HG03432 (cell line): ENCODE measurements around the gene CDC23.
"Not testable (repeated sequence)": the region's sequence is repeated elsewhere in the genome, so short reads cannot be mapped to it uniquely, and the experiment has no call there.

Experiments
- ATAC-seq: cut with Tn5 transposase; IDR thresholded peaks from one replicate; pipeline ENCODE4 v1.9.1; 2021; ENCODE audit warnings: mild to moderate bottlenecking, moderate library complexity; ENCODE audit not compliant: unreplicated experiment

Gene CDC23

DNA sequence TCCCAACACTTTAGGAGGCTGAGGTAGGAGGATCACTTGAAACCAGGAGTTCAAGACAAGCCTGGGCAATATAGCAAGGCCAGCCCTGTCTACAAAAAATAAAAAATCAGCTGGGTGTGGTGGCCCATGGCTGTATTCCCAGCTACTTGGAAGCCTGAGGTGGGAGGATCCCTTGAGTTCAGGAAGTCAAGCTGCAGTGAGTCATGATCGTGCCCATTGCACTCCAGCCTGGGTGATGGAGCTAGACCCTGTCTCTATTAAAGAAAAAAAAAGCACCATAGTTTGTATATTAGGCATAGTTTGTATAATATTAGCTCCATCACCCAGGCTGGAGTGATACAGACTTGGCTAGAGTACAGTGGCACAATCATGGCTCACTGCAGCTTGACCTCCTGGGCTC, 64.3 kb downstream of the CDC23 start:
- ATAC-seq = no peak

DNA sequence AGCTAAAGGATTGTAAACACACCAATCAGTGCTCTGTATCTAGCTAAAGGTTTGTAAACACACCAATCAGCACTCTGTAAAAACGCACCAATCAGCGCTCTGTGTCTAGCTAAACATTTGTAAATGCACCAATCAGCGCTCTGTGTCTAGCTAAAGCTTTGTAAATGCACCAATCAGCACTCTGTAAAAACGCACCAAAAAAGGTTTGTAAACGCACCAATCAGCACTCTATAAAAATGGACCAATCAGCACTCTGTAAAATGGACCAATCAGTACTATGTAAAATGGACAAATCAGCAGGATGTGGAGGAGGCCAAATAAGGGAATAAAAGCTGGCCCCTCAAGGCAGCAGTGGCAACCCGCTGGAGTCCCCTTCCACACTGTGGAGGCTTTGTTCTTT, 69.5 kb downstream of the CDC23 start:
- ATAC-seq = not testable (repeated sequence)

DNA sequence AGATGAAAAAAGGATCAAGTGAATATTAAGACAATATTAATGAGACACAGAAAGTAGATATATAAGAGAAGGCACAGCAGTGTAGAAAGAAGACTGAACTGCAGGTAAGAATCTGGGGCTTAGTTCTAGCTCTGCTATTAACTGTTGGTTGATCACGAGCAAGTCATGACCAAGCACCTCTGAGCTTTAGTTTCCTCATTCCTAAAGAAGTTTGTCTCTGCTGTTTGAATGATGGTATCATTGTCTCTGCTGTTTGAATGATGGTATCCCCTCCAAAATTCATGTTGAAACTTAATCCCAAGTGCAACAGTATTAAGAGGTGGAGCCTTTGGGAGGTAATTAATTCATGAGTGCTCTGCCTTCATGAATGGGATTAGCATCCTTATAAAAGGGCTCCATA, 71.4 kb downstream of the CDC23 start:
- ATAC-seq = no peak

DNA sequence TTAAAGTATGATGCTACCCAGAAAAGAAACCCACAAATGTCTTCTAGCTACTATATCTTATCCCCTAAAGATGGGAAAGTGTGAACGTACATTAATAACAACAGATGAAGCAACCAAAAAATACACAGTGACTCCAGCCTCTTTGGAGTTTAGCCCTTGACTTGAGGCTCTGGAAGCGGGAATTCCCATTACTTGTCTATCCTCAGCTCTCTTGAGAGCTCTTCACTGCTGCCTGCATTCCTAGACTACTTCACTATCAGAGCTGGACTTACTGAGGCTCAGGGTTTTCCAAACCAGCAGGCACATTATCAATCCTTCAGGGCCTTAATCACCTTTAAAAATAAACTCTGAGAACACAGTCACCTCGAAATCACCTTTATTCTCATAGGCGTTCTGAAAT, 72.9 kb downstream of the CDC23 start:
- no peak for ATAC-seq

DNA sequence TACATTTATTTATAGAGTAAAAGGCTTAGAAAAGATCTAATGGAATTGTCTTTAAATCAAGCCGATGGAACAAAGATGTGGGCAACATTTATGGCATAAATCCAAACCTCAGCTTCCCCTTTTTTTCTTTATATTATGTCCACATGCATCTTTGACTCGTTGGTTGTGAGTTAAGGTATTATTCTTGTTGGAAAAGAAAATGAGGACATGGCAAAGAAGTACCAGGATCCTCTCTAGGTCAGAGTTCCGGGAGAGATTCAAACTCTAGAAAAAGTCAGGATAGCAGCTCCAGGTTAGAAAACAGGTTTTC, 73.4 kb downstream of the CDC23 start:
- ATAC-seq = no peak

DNA sequence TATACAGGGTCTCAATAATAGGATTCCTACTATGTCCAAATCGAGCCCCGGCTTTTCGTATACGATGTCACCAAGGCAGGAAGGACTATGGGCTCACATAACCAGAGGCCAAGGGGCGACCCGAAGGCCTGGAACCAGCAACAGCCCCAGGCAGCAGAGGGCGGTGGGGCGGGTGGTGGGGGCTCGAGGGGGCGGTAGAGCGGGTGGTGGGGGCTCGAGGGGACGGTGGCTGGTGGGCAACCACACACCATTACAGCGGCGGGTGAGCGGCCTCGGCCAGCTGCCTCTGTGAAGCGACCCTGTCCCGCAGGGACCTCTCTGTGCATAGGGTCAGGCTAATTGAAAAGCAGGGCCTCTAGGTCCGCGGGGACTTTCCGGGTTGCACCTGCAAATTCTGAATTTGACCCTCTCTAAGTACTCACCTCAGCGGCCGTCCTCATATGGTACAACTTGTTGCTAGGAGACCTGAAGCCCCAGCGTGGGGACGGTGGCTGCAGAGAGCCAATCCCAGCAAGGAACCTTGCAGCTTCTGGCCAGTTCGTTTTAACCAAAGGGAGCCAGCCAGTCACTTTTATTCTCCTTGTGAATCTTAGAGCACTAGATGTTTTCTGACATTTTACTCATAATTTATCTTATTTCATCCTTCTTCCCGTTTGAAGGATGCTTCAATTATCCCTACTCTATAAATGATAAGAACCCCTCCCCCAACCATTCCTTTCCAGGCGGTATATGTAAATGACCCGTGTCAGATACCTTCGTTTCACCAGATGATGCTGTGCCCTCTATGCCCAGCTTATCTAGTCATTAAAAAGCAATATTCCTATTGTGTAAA, 74.0 kb downstream of the CDC23 start, which contains the start of gene NME5:
Gene NME5 (minus strand): TSS at position 480 of the 832 bp plus-strand sequence. CDS start 648 bp downstream, outside the sequence.
- ATAC-seq = no peak
